IMR-90 (cell line): Measurements from ENCODE around the gene PROM2. TPM values are rescaled to one million over a fixed set of nuclear protein-coding genes. Genes with fewer than 3 reads are reported as not detected.

Experiments used
- ATAC-seq: fragments of 200-7000 bp; cut with Tn5 transposase; 2 replicates; pipeline ENCODE4 v1.9.1; 2020; ENCODE audit warnings: low read depth, mild to moderate bottlenecking, moderate library complexity
- BruUV-seq: library from RNA; stranded (reverse); fragments of 400-500 nt; replicated peaks from 2 replicates; lab custom pipeline; 2021; lab: Mats Ljungman, UMichigan
- CTCF ChIA-PET: fragments of 300-600 bp; formaldehyde crosslinking; extraction: SDS; loops from one replicate; lab custom pipeline; 2021; ENCODE audit warnings: antibody characterized with exemption; lab: Yijun Ruan, JAX
- POLR2A ChIA-PET: fragments of 300-600 bp; sonication (Branson Sonifier 250); formaldehyde crosslinking; loops from one replicate; lab custom pipeline; 2022; ENCODE audit warnings: antibody characterized with exemption; ENCODE audit not compliant: unreplicated experiment; lab: Charles Lee
- DNase-seq: peaks from one replicate; pipeline ENCODE4 v3.0.0; 2013
- H2AFZ ChIP-seq: replicated peaks from 2 replicates; pipeline ENCODE3; 2013; ENCODE audit warnings: low read length, mild to moderate bottlenecking; ENCODE audit not compliant: poor library complexity
- H2AK5ac ChIP-seq: 2 replicates; pipeline ENCODE4 v1.6.1; 2013; ENCODE audit warnings: low read depth, low read length, inconsistent platforms
- H2AK9ac ChIP-seq: replicated peaks from 2 replicates; pipeline ENCODE3; 2013; ENCODE audit warnings: mild to moderate bottlenecking, low read depth, low read length, moderate library complexity; ENCODE audit not compliant: poor library complexity
- H2BK120ac ChIP-seq: 2 replicates; pipeline ENCODE4 v1.6.1; 2013; ENCODE audit warnings: low read depth, low read length, inconsistent platforms
- H2BK15ac ChIP-seq: 3 replicates; pipeline ENCODE4 v1.6.1; 2013; ENCODE audit warnings: low read depth, low read length, inconsistent platforms
- H2BK20ac ChIP-seq: 2 replicates; pipeline ENCODE4 v1.6.1; 2013; ENCODE audit warnings: low read depth, mild to moderate bottlenecking, inconsistent platforms, low read length, moderate library complexity
- H2BK5ac ChIP-seq: 2 replicates; pipeline ENCODE4 v1.6.1; 2013; ENCODE audit warnings: mild to moderate bottlenecking, low read depth, low read length, inconsistent platforms; ENCODE audit not compliant: poor library complexity, severe bottlenecking
- H3K14ac ChIP-seq: replicated peaks from 2 replicates; pipeline ENCODE4 v1.6.1; 2013; ENCODE audit warnings: low read depth, low read length, inconsistent platforms
- H3K18ac ChIP-seq: 2 replicates; pipeline ENCODE4 v1.6.1; 2013; ENCODE audit warnings: low read depth, low read length, control low read depth
- H3K23ac ChIP-seq: 2 replicates; pipeline ENCODE4 v1.6.1; 2013; ENCODE audit warnings: low read depth, low read length, inconsistent platforms
- H3K27ac ChIP-seq: 2 replicates; pipeline ENCODE4 v1.5.1; 2013; ENCODE audit warnings: mild to moderate bottlenecking, control low read depth, low read length; ENCODE audit not compliant: insufficient read depth
- H3K27me3 ChIP-seq: 2 replicates; pipeline ENCODE4 v1.6.1; 2013; ENCODE audit warnings: low read length; ENCODE audit not compliant: control insufficient read depth, insufficient read depth
- H3K36me3 ChIP-seq: 2 replicates; pipeline ENCODE4 v1.6.1; 2013; ENCODE audit warnings: low read length, mixed read lengths; ENCODE audit not compliant: control insufficient read depth, insufficient read depth
- H3K4ac ChIP-seq: 2 replicates; pipeline ENCODE4 v1.6.1; 2013; ENCODE audit warnings: low read depth, low read length, inconsistent platforms
- H3K4me1 ChIP-seq: 2 replicates; pipeline ENCODE4 v1.6.1; 2013; ENCODE audit warnings: low read length, mixed read lengths; ENCODE audit not compliant: control insufficient read depth, insufficient read depth
- H3K4me2 ChIP-seq: 2 replicates; pipeline ENCODE4 v1.6.1; 2013; ENCODE audit warnings: low read depth, mild to moderate bottlenecking, control low read depth, low read length, moderate library complexity
- H3K4me3 ChIP-seq: 2 replicates; pipeline ENCODE4 v1.5.1; 2013; ENCODE audit warnings: low read depth, mild to moderate bottlenecking, control low read depth, low read length, moderate library complexity; ENCODE audit not compliant: insufficient read depth
- H3K56ac ChIP-seq: 2 replicates; pipeline ENCODE4 v1.6.1; 2013; ENCODE audit warnings: low read length, inconsistent platforms; ENCODE audit not compliant: insufficient read depth; ENCODE audit errors: extremely low read depth
- H3K79me1 ChIP-seq, 2 experiments: 2 replicates each; pipeline ENCODE4 v1.6.1; 2013; ENCODE audit warnings: low read length in 2 of 2, inconsistent platforms in 1 of 2, low read depth in 1 of 2
- H3K9ac ChIP-seq: 2 replicates; pipeline ENCODE4 v1.6.1; 2013; ENCODE audit warnings: low read depth, low read length, control low read depth
- H3K9me1 ChIP-seq: 2 replicates; pipeline ENCODE4 v1.6.1; 2013; ENCODE audit warnings: low read length, inconsistent platforms; ENCODE audit not compliant: insufficient read depth
- H3K9me3 ChIP-seq: 2 replicates; pipeline ENCODE4 v1.6.1; 2013; ENCODE audit warnings: low read length; ENCODE audit not compliant: control insufficient read depth, insufficient read depth
- H4K20me1 ChIP-seq: 2 replicates; pipeline ENCODE4 v1.6.1; 2013; ENCODE audit warnings: low read length, inconsistent platforms; ENCODE audit not compliant: insufficient read depth
- H4K5ac ChIP-seq: 2 replicates; pipeline ENCODE4 v1.6.1; 2013; ENCODE audit warnings: mild to moderate bottlenecking, low read depth, low read length, control low read depth
- H4K8ac ChIP-seq, 2 experiments: 2 replicates each; pipeline ENCODE4 v1.6.1; 2013; ENCODE audit warnings: low read depth in 2 of 2, low read length in 2 of 2, control low read depth in 1 of 2, inconsistent platforms in 1 of 2
- H4K91ac ChIP-seq: 2 replicates; pipeline ENCODE4 v1.6.1; 2013; ENCODE audit warnings: low read depth, low read length, inconsistent platforms; ENCODE audit not compliant: insufficient read depth
- CEBPB ChIP-seq: IDR thresholded peaks from 2 replicates; pipeline ENCODE4 v1.6.1; 2012; ENCODE audit warnings: low read depth, low read length, improper control_type of control experiment
- CHD1 ChIP-seq: IDR thresholded peaks from 2 replicates; pipeline ENCODE4 v1.6.1; 2012; ENCODE audit warnings: low read depth, low read length, improper control_type of control experiment
- MXI1 ChIP-seq: IDR thresholded peaks from 2 replicates; pipeline ENCODE4 v1.6.1; 2012; ENCODE audit warnings: low read depth, mild to moderate bottlenecking, low read length, moderate library complexity, borderline replicate concordance
- NFE2L2 ChIP-seq: fragments of 150-350 bp; IDR thresholded peaks from 2 replicates; pipeline ENCODE4 v1.6.1; 2016; ENCODE audit warnings: low read depth, mild to moderate bottlenecking, low read length
- RAD21 ChIP-seq: IDR thresholded peaks from 2 replicates; pipeline ENCODE4 v1.6.1; 2012; ENCODE audit warnings: low read length, improper control_type of control experiment
- RCOR1 ChIP-seq: IDR thresholded peaks from 2 replicates; pipeline ENCODE4 v1.6.1; 2012; ENCODE audit warnings: mild to moderate bottlenecking, low read length, improper control_type of control experiment; ENCODE audit not compliant: insufficient replicate concordance
- WGBS, 2 experiments: methylation state at CpG; one replicate each; pipeline versions ENCODE4 v1.1.5 to v1.1.7; 2013; ENCODE audit warnings: missing lambda C conversion rate in 2 of 2; ENCODE audit not compliant: insufficient read length in 1 of 2; ENCODE audit errors: extremely low coverage in 2 of 2; 5-methylcytosine and 5-hydroxymethylcytosine counted together
- dilution Hi-C: fragments of 300-500 bp; cut with HindIII; formaldehyde crosslinking; loops from one replicate; pipeline ENCODE4 v1.14.3; 2018; ENCODE audit warnings: low sequenced_read_pairs; ENCODE audit not compliant: unreplicated experiment
- in situ Hi-C: fragments of 300-500 bp; cut with MboI; formaldehyde crosslinking; loops from 3 replicates; pipeline ENCODE4 v1.14.3; 2019; ENCODE audit warnings: low sequenced_read_pairs, inconsistent platforms, mixed read lengths
- intact Hi-C: fragments of 100-400 bp; cut with micrococcal nuclease; formaldehyde crosslinking; loops from 2 replicates; pipeline ENCODE4 v1.10.0; 2022
- polyA plus RNA-seq, 3 experiments: library from polyadenylated mRNA; depleted of rRNA; stranded (reverse); fragments of >200 nt; gene quantifications; 2 replicates each; pipeline ENCODE4 v1.2.3, GENCODE V29; 2012; ENCODE audit warnings: low replicate concordance in 1 of 3
- total RNA-seq: library from RNA; depleted of rRNA; stranded (reverse); fragments of >200 nt; gene quantifications from 2 replicates; pipeline ENCODE4 v1.2.3, GENCODE V29; 2012
- TF ChIP-seq, protein P1 (sequence below): fragments of 150-350 bp; IDR thresholded peaks from 2 replicates; pipeline ENCODE4 v1.6.1; 2017; ENCODE audit warnings: mild to moderate bottlenecking, antibody characterized with exemption, low read length, low read depth

PROM2 gene
- total and polyA plus RNA-seq, 2 of the 4 experiments (the other 2 are of a cell fraction), result 0.26 TPM; not detected in 1

DNA sequence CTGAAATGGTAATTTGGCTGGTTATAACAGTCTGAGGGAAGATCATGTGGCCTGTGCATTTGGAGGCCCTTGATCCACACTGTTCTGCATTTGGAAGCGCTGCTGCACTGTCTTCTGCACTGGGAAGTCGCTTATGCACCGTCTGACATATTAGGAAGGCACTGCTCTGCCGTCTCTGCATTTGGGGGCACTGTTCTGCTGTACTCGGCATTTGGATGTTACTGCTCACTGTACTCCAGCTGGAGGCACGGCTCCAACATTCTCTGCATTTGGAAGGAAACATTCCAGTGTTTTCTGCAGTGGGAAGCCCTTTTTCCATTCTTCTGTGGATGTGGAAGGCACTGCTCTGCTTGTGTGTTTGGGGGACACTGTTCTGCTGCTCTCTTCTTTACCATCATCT lies 9.6 kb upstream of the PROM2 start:
- Histone ChIP-seq H2AK5ac (no peak overlapping the region), H4K5ac (no peak overlapping the region), H3K79me1 (no peaks in the 10 kb centered on the region), H3K18ac (no peak overlapping the region), H3K4me3 (no peak overlapping the region), H3K9me3 (no peaks in the 10 kb centered on the region), H3K23ac (no peak overlapping the region), H3K27ac (no peak overlapping the region), H4K91ac (no peak overlapping the region), H3K4me2 (no peak overlapping the region), H2AK9ac (no peak overlapping the region), H3K9ac (no peak overlapping the region), H2BK5ac (no peak overlapping the region), H3K14ac (no peak overlapping the region), H2BK20ac (no peak overlapping the region), H2AFZ (no peak overlapping the region), H3K9me1 (no peaks in the 10 kb centered on the region), H2BK120ac (no peak overlapping the region), H2BK15ac (no peak overlapping the region), H3K56ac (no peak overlapping the region), H3K4ac (no peak overlapping the region), H4K8ac (no peak overlapping the region), H3K4me1 (no peaks in the 10 kb centered on the region), H3K36me3 (no peaks in the 10 kb centered on the region), H4K20me1 (no peaks in the 10 kb centered on the region), H3K27me3 (peaks cover 2% of the 10 kb centered on the region; the same call in 1 of the 2 replicates)
- intact Hi-C loops, result no loop called here
- POLR2A ChIA-PET, result no interaction called here
- dilution Hi-C loops, result no loop called here
- 7% methylated on average over 3 of the region's 6 CpGs; no CpG with 5 or more reads in 1 of the 2 experiments for WGBS, 2 experiments
- CTCF ChIA-PET, result no interaction called here
- DNase-seq, result no peak
- no TSS peak for BruUV-seq
- ATAC-seq, result peak; percentile 49
- in situ Hi-C loops, result no loop called here
- no peak for TF ChIP-seq RCOR1
- no peak for TF ChIP-seq MXI1
- TF ChIP-seq, protein P1, sequence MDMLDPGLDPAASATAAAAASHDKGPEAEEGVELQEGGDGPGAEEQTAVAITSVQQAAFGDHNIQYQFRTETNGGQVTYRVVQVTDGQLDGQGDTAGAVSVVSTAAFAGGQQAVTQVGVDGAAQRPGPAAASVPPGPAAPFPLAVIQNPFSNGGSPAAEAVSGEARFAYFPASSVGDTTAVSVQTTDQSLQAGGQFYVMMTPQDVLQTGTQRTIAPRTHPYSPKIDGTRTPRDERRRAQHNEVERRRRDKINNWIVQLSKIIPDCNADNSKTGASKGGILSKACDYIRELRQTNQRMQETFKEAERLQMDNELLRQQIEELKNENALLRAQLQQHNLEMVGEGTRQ, result no peak
- no peak for TF ChIP-seq CEBPB
- TF ChIP-seq NFE2L2, result no peak
- no peak for TF ChIP-seq CHD1
- TF ChIP-seq RAD21, result no peak
